H9 (cell line): Measurements from ENCODE around the gene FGF12. TPM values are rescaled to one million over a fixed set of nuclear protein-coding genes. Genes with fewer than 3 reads are reported as not detected.

ENCODE experiments used
- DNase-seq: peaks from one replicate; pipeline ENCODE4 v3.0.0-alpha.2; 2017
- H2AFZ ChIP-seq: one replicate; pipeline ENCODE4 v1.6.1; 2013; ENCODE audit warnings: mild to moderate bottlenecking, low read length, control low read depth, moderate library complexity
- H2AK5ac ChIP-seq: 2 replicates; pipeline ENCODE4 v1.6.1; 2013; ENCODE audit warnings: low read length, control low read depth, mixed read lengths; ENCODE audit not compliant: insufficient read length
- H2BK120ac ChIP-seq: one replicate; pipeline ENCODE4 v1.6.1; 2013; ENCODE audit warnings: low read depth, mild to moderate bottlenecking, low read length, control low read depth, inconsistent platforms; ENCODE audit not compliant: poor library complexity, severe bottlenecking
- H2BK12ac ChIP-seq: 2 replicates; pipeline ENCODE4 v1.6.1; 2013; ENCODE audit warnings: low read length, control low read depth, mixed read lengths, low read depth; ENCODE audit not compliant: insufficient read length
- H2BK15ac ChIP-seq: 2 replicates; pipeline ENCODE4 v1.6.1; 2013; ENCODE audit warnings: low read depth, low read length, control low read depth
- H2BK20ac ChIP-seq: one replicate; pipeline ENCODE4 v1.6.1; 2013; ENCODE audit warnings: low read depth, mild to moderate bottlenecking, low read length, control low read depth, inconsistent platforms; ENCODE audit not compliant: poor library complexity, severe bottlenecking
- H2BK5ac ChIP-seq: 2 replicates; pipeline ENCODE4 v1.6.1; 2013; ENCODE audit warnings: low read length, control low read depth, mixed read lengths; ENCODE audit not compliant: insufficient read length
- H3K14ac ChIP-seq: 2 replicates; pipeline ENCODE4 v1.6.1; 2013; ENCODE audit warnings: low read length, control low read depth; ENCODE audit not compliant: insufficient read depth
- H3K18ac ChIP-seq: 2 replicates; pipeline ENCODE4 v1.6.1; 2013; ENCODE audit warnings: low read depth, mild to moderate bottlenecking, mixed read lengths, low read length, control low read depth; ENCODE audit not compliant: insufficient read length
- H3K23ac ChIP-seq: 2 replicates; pipeline ENCODE4 v1.6.1; 2013; ENCODE audit warnings: low read length, control low read depth, mixed read lengths, low read depth; ENCODE audit not compliant: insufficient read length
- H3K23me2 ChIP-seq: 2 replicates; pipeline ENCODE4 v1.6.1; 2013; ENCODE audit warnings: low read depth, mild to moderate bottlenecking, mixed read lengths, low read length, control low read depth; ENCODE audit not compliant: insufficient read length, poor library complexity, severe bottlenecking
- H3K27ac ChIP-seq: 2 replicates; pipeline ENCODE4 v1.5.1; 2013; ENCODE audit warnings: low read length, control low read depth, mixed read lengths, low read depth; ENCODE audit not compliant: insufficient read length
- H3K27me3 ChIP-seq: 2 replicates; pipeline ENCODE4 v1.6.1; 2013; ENCODE audit warnings: low read length, control low read depth, inconsistent platforms; ENCODE audit not compliant: insufficient read depth
- H3K4ac ChIP-seq: 2 replicates; pipeline ENCODE4 v1.6.1; 2013; ENCODE audit warnings: low read depth, mild to moderate bottlenecking, control low read depth, inconsistent platforms, low read length, moderate library complexity
- H3K4me1 ChIP-seq: 2 replicates; pipeline ENCODE4 v1.6.1; 2013; ENCODE audit warnings: low read length, control low read depth, inconsistent platforms; ENCODE audit not compliant: insufficient read depth
- H3K4me2 ChIP-seq: 2 replicates; pipeline ENCODE4 v1.6.1; 2013; ENCODE audit warnings: low read length, control low read depth, mixed read lengths; ENCODE audit not compliant: insufficient read length, insufficient read depth
- H3K56ac ChIP-seq: 2 replicates; pipeline ENCODE4 v1.6.1; 2013; ENCODE audit warnings: low read depth, mild to moderate bottlenecking, mixed read lengths, low read length, control low read depth; ENCODE audit not compliant: insufficient read length
- H3K79me1 ChIP-seq: 2 replicates; pipeline ENCODE4 v1.6.1; 2013; ENCODE audit warnings: low read depth, mild to moderate bottlenecking, moderate library complexity, low read length, control low read depth, inconsistent platforms; ENCODE audit not compliant: insufficient read depth, poor library complexity, severe bottlenecking
- H3K79me2 ChIP-seq: 2 replicates; pipeline ENCODE4 v1.6.1; 2013; ENCODE audit warnings: low read length, control low read depth, inconsistent platforms; ENCODE audit not compliant: insufficient read depth
- H3K9ac ChIP-seq: 2 replicates; pipeline ENCODE4 v1.6.1; 2013; ENCODE audit warnings: low read length, control low read depth, mixed read lengths; ENCODE audit not compliant: insufficient read length; ENCODE audit errors: extremely low read depth
- H3K9me3 ChIP-seq: one replicate; pipeline ENCODE4 v1.6.1; 2013; ENCODE audit warnings: low read depth, low read length, inconsistent platforms; ENCODE audit not compliant: control insufficient read depth
- H3T11ph ChIP-seq: one replicate; pipeline ENCODE4 v1.6.1; 2013; ENCODE audit warnings: mild to moderate bottlenecking, low read length, control low read depth, inconsistent platforms
- H4K20me1 ChIP-seq: one replicate; pipeline ENCODE4 v1.6.1; 2013; ENCODE audit not compliant: control insufficient read depth, insufficient read length, insufficient read depth
- H4K5ac ChIP-seq: 2 replicates; pipeline ENCODE4 v1.6.1; 2013; ENCODE audit warnings: low read depth, mild to moderate bottlenecking, mixed read lengths, low read length, control low read depth; ENCODE audit not compliant: insufficient read length
- H4K8ac ChIP-seq: replicated peaks from 2 replicates; pipeline ENCODE4 v1.6.1; 2013; ENCODE audit warnings: low read length, control low read depth, mixed read lengths, low read depth; ENCODE audit not compliant: insufficient read length
- H4K91ac ChIP-seq: 2 replicates; pipeline ENCODE4 v1.6.1; 2013; ENCODE audit warnings: low read depth, mild to moderate bottlenecking, moderate library complexity, mixed read lengths, low read length, control low read depth; ENCODE audit not compliant: insufficient read length
- H3K27ac Mint-ChIP-seq, 3 experiments: 2 replicates in 2 of 3; 3 replicates in 1 of 3; pipeline ENCODE4 v1.8.0; 2020 to 2021; ENCODE audit warnings: mixed read lengths in 3 of 3, mild to moderate bottlenecking in 1 of 3, moderate library complexity in 1 of 3
- H3K27me3 Mint-ChIP-seq: 2 replicates; pipeline ENCODE4 v1.8.0; 2021; ENCODE audit warnings: low read depth, mild to moderate bottlenecking, moderate library complexity, mixed read lengths
- H3K36me3 Mint-ChIP-seq, 3 experiments: 2 replicates in 2 of 3; 3 replicates in 1 of 3; pipeline ENCODE4 v1.8.0; 2020 to 2021; ENCODE audit warnings: low read depth in 3 of 3, mixed read lengths in 3 of 3; ENCODE audit not compliant: insufficient read depth in 1 of 3
- H3K4me1 Mint-ChIP-seq, 2 experiments: 2 replicates each; pipeline ENCODE4 v1.8.0; 2020; ENCODE audit warnings: mixed read lengths in 2 of 2
- H3K4me3 Mint-ChIP-seq, 2 experiments: 2 replicates in 1 of 2; 3 replicates in 1 of 2; pipeline ENCODE4 v1.8.0; 2020 to 2021; ENCODE audit warnings: mild to moderate bottlenecking in 2 of 2, mixed read lengths in 2 of 2, moderate library complexity in 1 of 2
- H3K9me3 Mint-ChIP-seq, 2 experiments: 2 replicates in 1 of 2; 3 replicates in 1 of 2; pipeline ENCODE4 v1.8.0; 2020; ENCODE audit warnings: mild to moderate bottlenecking in 2 of 2, mixed read lengths in 2 of 2, moderate library complexity in 1 of 2
- WGBS: extraction: QIAGEN DNeasy Blood & Tissue Kit; methylation state at CpG from one replicate; pipeline ENCODE4 v1.1.7; 2013; ENCODE audit warnings: missing lambda C conversion rate, low lambda C conversion rate, mixed read lengths; ENCODE audit not compliant: insufficient read length; ENCODE audit errors: extremely low coverage; 5-methylcytosine and 5-hydroxymethylcytosine counted together
- total RNA-seq: library from RNA; stranded (reverse); gene quantifications from 2 replicates; pipeline ENCODE4 v1.2.1, GENCODE V29; 2021
- TF ChIP-seq, protein P1 (sequence below): fragments of 200-600 bp; sonication (generic); conservative IDR thresholded peaks from 3 replicates; pipeline ENCODE4 v1.8.0; 2021; ENCODE audit warnings: antibody characterized with exemption, mild to moderate bottlenecking

The FGF12 gene
- total RNA-seq, 1 experiment from 2014 or later = 5.6 TPM

DNA sequence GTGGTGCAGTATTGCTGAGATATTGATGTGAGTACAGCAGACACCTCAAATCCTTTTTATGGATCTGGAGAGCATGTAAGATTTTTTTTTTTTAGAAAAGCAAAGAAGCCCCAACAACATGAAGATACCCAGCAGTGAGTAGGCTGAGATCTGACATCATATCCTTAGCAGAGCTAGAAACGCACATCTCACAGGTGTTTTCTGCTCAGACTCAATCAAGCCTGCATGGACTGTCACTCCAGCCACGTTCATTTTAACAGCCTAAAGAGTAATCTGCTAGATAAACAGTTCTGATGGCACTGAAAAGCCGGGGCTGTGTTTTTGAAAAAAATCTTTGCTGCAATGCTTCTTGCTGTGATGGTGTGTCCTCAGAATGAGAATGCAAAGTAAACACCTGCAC lies 544.2 kb downstream of the FGF12 start:
- H2AK5ac ChIP-seq = no peak overlapping the region
- Mint-ChIP-seq H3K4me1 (peaks cover 27 to 35% of the 10 kb centered on the region in 2 experiments), H3K27ac (no peak overlapping the region), H3K36me3 (0 out of 7 replicates have a peak, but pooled peaks cover 0 to 2% (median 0%) of the 10 kb centered on the region in 3 experiments), H3K9me3 (peaks cover 0 to 4% of the 10 kb centered on the region in 2 experiments; a peak in 1 of 5 replicates), H3K27me3 (peaks cover 35% of the 10 kb centered on the region), H3K4me3 (no peak overlapping the region)
- no CpG with 5 or more reads among the region's 3 CpGs for WGBS
- H2BK20ac ChIP-seq = no peak overlapping the region
- no peak for DNase-seq
- H2BK15ac ChIP-seq = no peak overlapping the region
- no peak overlapping the region for H3T11ph ChIP-seq
- no peaks in the 10 kb centered on the region for H3K79me1 ChIP-seq
- no peaks in the 10 kb centered on the region for H3K23me2 ChIP-seq
- no peaks in the 10 kb centered on the region for H3K27me3 ChIP-seq
- no peak overlapping the region for H3K56ac ChIP-seq
- no peaks in the 10 kb centered on the region for H4K20me1 ChIP-seq
- H3K18ac ChIP-seq = no peak overlapping the region
- no peak overlapping the region for H3K4me2 ChIP-seq
- TF ChIP-seq, protein P1, sequence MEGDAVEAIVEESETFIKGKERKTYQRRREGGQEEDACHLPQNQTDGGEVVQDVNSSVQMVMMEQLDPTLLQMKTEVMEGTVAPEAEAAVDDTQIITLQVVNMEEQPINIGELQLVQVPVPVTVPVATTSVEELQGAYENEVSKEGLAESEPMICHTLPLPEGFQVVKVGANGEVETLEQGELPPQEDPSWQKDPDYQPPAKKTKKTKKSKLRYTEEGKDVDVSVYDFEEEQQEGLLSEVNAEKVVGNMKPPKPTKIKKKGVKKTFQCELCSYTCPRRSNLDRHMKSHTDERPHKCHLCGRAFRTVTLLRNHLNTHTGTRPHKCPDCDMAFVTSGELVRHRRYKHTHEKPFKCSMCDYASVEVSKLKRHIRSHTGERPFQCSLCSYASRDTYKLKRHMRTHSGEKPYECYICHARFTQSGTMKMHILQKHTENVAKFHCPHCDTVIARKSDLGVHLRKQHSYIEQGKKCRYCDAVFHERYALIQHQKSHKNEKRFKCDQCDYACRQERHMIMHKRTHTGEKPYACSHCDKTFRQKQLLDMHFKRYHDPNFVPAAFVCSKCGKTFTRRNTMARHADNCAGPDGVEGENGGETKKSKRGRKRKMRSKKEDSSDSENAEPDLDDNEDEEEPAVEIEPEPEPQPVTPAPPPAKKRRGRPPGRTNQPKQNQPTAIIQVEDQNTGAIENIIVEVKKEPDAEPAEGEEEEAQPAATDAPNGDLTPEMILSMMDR = no peak
- no peaks in the 10 kb centered on the region for H3K9me3 ChIP-seq
- H3K23ac ChIP-seq = no peak overlapping the region
- no peak overlapping the region for H2BK5ac ChIP-seq
- H2AFZ ChIP-seq = no peak overlapping the region
- H3K14ac ChIP-seq = no peak overlapping the region
- H4K8ac ChIP-seq = no peak overlapping the region
- no peak overlapping the region for H4K91ac ChIP-seq
- H3K4me1 ChIP-seq = no peaks in the 10 kb centered on the region; the same call in 1 of the 2 replicates
- H3K4ac ChIP-seq = no peak overlapping the region
- H3K79me2 ChIP-seq = no peaks in the 10 kb centered on the region
- no peak overlapping the region for H2BK12ac ChIP-seq
- no peak overlapping the region for H3K9ac ChIP-seq
- H2BK120ac ChIP-seq = no peak overlapping the region
- no peak overlapping the region for H4K5ac ChIP-seq
- no peak overlapping the region for H3K27ac ChIP-seq
